PFSK-1 (cell line): ENCODE measurements around the gene IRAK1.
A peak's percentile ranks its signal among the peaks of the same experiment; 100 is the strongest.

Experiments
- FOXP2 ChIP-seq: optimal IDR thresholded peaks from 2 replicates; pipeline ENCODE3; 2011; ENCODE audit warnings: borderline replicate concordance, control low read depth, inconsistent platforms; ENCODE audit not compliant: insufficient read depth; ENCODE audit errors: extremely low read length, extremely low read depth
- POLR2AphosphoS5 ChIP-seq: IDR thresholded peaks from 2 replicates; pipeline ENCODE4 v1.6.1; 2012; ENCODE audit warnings: low read depth, mild to moderate bottlenecking, control low read depth, low read length, moderate library complexity
- SIN3A ChIP-seq: IDR thresholded peaks from 2 replicates; pipeline ENCODE4 v1.6.1; 2012; ENCODE audit warnings: mild to moderate bottlenecking, low read length, moderate library complexity, borderline replicate concordance; ENCODE audit not compliant: insufficient read depth
- TAF1 ChIP-seq: IDR thresholded peaks from 2 replicates; pipeline ENCODE4 v1.6.1; 2012; ENCODE audit warnings: low read length, control low read depth, borderline replicate concordance; ENCODE audit not compliant: insufficient read depth
- TF ChIP-seq, protein P1 (sequence below), 2 experiments: IDR thresholded peaks; 2 replicates each; pipeline versions ENCODE4 v1.6.1 to v1.8.0; 2011 to 2012; ENCODE audit warnings: low read depth in 2 of 2, low read length in 2 of 2, control low read depth in 1 of 2, inconsistent platforms in 1 of 2, mild to moderate bottlenecking in 1 of 2, moderate library complexity in 1 of 2; ENCODE audit not compliant: insufficient read depth in 1 of 2

IRAK1 gene

GRCh38 chrX:154021131-154021611 is 1.5 kb upstream of the IRAK1 start:
- TF ChIP-seq SIN3A (no peak), TAF1 (no peak), FOXP2 (no peak), POLR2AphosphoS5 (no peak)
- TF ChIP-seq, protein P1, sequence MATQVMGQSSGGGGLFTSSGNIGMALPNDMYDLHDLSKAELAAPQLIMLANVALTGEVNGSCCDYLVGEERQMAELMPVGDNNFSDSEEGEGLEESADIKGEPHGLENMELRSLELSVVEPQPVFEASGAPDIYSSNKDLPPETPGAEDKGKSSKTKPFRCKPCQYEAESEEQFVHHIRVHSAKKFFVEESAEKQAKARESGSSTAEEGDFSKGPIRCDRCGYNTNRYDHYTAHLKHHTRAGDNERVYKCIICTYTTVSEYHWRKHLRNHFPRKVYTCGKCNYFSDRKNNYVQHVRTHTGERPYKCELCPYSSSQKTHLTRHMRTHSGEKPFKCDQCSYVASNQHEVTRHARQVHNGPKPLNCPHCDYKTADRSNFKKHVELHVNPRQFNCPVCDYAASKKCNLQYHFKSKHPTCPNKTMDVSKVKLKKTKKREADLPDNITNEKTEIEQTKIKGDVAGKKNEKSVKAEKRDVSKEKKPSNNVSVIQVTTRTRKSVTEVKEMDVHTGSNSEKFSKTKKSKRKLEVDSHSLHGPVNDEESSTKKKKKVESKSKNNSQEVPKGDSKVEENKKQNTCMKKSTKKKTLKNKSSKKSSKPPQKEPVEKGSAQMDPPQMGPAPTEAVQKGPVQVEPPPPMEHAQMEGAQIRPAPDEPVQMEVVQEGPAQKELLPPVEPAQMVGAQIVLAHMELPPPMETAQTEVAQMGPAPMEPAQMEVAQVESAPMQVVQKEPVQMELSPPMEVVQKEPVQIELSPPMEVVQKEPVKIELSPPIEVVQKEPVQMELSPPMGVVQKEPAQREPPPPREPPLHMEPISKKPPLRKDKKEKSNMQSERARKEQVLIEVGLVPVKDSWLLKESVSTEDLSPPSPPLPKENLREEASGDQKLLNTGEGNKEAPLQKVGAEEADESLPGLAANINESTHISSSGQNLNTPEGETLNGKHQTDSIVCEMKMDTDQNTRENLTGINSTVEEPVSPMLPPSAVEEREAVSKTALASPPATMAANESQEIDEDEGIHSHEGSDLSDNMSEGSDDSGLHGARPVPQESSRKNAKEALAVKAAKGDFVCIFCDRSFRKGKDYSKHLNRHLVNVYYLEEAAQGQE (IDR thresholded peaks at IDR 0.05; ENCODE audit: insufficient read depth in 1 of 2, low read depth in 2 of 2, low read length in 2 of 2), result no peak

GRCh38 chrX:154020536-154021115 is 924 bp upstream of the IRAK1 start:
- 0 out of 2 replicates have a peak, but pooled peaks have one; percentile 11 for TF ChIP-seq POLR2AphosphoS5
- no peak for TF ChIP-seq FOXP2
- no peak for TF ChIP-seq SIN3A
- no peak for TF ChIP-seq TAF1

DNA sequence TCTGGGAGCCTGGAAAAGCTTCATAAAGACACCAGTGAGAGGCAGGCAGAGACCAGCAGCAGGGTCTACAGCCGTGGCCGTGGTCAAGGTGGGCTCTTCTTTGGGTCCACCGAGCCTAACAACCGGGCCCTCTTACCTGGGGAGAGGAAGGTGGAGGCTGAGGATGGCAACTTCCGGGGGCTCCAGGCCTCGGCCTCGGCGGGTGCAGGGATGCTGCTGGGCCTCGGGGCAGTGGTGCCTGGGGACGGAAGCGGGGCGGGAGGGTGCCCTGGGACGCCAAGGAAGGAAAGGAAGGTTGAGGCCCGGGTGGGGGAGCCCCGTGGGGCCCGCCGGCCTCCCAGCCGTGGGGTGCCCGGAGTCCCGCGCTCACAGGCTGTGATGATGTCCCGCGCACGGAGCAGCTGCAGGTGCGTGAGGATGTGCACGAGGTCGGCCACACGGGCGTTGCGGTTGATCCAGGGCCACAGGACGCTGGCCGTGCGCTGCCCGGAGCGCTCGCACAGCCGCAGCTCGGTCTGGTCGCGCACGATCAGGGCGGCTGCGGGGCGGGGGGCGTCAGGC is 561 bp downstream of the IRAK1 start:
- TF ChIP-seq FOXP2 (no peak), SIN3A (no peak), TAF1 (no peak), POLR2AphosphoS5 (no peak)
- TF ChIP-seq, protein P1 (IDR thresholded peaks at IDR 0.05; ENCODE audit: insufficient read depth in 1 of 2, low read depth in 2 of 2, low read length in 2 of 2), result no peak

DNA sequence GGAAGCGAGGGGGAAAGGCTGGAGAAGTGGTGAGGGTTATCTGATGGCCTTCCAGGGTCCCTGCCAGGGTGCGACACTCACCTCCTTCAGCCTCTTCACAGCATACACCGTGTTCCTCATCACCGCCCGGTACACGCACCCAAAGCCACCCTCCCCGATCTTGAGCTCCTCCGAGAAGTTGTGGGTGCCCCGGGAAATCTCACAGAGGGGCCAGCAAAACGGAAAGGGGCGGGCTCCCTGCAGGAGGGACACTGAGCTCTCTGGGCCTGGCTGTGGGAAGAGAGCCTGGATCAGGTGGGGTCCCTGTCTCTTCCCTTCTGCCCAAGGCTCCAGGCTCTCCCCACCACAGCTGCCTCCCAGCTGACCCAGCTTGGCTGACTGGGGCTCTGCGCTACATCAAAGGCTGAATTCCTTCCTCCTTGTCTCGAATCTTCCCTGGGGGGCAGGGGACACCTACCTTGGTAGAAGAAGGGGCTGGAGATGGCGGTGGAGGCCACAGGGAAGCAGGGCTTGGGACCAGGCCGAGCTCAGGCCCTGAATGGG is 1.1 kb downstream of the IRAK1 start:
- no peak for TF ChIP-seq POLR2AphosphoS5
- TF ChIP-seq TAF1, result no peak
- no peak for TF ChIP-seq SIN3A
- no peak for TF ChIP-seq FOXP2
- TF ChIP-seq, protein P1 (IDR thresholded peaks at IDR 0.05; ENCODE audit: insufficient read depth in 1 of 2, low read depth in 2 of 2, low read length in 2 of 2), result no peak

DNA sequence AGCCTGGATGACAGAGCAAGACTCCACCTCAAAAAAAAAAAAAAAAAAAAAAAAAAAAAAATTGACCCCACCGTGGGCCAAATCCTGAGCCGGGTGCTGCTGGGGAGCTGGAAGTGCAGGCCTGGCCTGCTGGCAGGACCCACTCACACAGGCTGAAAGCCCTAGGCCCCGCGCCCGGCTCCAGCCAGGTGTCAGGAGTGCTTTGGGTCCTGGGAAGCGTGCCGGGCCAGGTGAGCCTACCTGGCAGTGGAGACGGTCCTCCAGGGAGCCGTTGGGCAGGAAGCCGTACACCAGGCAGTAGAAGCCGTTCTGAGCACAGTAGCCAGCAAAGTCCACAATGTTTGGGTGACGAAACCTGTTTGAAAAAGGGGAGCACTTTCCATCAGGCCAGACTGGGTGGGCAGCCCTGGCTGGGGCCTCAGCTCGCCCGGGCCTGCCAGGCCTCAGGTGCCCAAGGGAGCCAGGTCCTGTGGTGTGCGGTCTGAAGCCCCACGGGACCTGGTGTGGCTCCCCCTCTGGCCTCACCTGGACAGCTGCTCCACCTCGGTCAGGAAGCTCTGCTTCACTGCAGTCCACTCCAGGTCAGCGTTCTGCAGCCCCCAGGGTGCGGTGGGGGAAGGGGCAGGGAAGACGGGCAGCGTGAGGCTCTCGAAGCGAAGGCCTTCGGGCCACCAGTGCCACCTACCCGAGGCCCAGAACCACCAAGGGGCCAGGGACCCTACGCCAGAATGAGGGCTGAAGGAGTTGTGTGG is 1.8 kb downstream of the IRAK1 start:
- TF ChIP-seq TAF1 (no peak), FOXP2 (no peak), POLR2AphosphoS5 (no peak), SIN3A (no peak)
- TF ChIP-seq, protein P1 (IDR thresholded peaks at IDR 0.05; ENCODE audit: insufficient read depth in 1 of 2, low read depth in 2 of 2, low read length in 2 of 2), result no peak
